GM18499 (cell line): ENCODE data around the gene OPA3.
A peak's percentile ranks its signal among the peaks of the same experiment; 100 is the strongest.

Experiments used
- ATAC-seq: cut with Tn5 transposase; IDR thresholded peaks from one replicate; pipeline ENCODE4 v1.9.1; 2021; ENCODE audit warnings: moderate number of reproducible peaks; ENCODE audit not compliant: insufficient read depth, unreplicated experiment

The OPA3 gene

DNA sequence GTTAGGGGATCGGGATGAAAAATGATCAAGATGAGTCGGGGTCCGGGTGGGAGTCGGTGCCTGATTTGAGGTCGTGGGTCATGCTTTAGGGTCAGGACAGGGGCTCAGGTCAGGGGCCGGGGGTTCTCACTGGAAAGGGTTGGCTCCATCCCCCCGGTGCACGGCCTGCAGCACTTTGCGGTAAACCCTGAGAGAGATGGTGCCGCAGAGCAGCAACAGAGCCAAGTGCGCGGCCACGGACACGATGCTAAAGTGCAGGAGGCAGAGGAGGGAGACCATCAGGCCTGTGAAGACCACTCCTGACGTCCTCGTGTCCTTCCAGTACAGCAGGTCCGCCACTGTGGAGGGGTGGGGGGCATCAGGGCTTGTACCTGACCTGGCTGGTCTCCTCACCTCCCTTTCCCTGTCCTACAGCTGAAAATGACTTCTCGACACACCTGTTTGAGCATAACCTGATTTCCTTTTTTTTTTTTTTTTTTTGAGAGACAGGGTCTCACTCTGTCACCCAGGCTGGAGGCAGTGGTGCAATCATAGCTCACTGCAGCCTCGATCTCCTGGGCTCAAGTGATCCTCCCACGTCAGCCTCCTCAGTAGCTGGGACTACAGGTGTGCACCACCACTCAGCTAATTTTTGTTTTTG lies 95.3 kb downstream of the OPA3 start:
- ATAC-seq = no peak

DNA sequence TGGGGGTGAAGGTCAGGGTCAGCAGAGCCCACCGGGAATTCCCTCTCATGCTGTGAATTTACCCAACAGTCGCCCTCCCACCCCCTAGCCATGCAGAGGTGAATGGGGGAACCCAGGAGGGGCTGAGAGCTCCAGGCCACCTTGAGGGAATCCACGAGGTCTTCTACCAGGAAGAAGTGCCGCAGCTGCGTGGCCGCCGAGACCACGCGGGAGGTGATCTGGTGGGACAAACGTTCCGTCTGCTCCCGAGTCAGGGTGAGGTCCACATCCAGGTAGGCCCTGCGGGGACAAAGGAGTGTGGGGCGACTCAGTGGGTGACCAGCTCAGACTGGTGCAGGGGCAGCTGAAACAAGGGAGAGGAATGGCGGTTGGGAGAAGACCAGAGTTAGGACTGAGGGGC lies 95.9 kb downstream of the OPA3 start:
- no peak for ATAC-seq

GRCh38 chr19:45485305-45486077 lies 99.1 kb downstream of the OPA3 start:
- ATAC-seq = peak; percentile 52

DNA sequence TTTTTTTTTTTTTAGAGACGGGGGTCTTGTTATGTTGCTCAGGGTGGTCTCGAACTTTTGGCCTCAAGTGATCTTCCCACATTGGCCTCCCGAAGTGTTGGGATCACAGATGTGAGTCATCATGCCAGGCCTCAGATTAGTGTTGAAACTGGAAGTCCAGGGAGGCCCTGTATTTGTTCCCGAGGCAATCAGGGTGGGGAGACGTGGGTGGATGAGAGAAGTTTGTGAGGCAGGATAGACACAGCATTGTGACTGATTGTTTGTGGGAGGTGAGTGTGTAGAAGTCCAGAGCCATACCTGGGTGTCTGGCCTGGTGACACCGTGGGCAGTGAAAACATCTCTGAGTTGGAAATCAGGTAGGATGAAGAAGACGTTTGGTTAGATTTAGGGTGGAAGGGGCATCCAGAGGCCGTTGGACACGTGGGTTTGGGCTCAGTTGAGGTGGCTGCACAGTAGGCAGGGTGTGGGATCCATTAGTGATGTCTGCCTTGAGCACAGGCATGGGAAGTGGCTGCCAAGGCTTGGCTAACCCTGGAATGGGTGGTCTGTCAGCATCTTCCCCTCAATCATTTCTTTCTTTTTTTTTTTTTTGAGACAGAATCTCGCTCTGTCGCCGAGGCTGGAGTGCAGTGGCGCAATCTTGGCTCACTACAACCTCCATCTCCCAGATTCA lies 100.2 kb downstream of the OPA3 start:
- ATAC-seq = no peak

GRCh38 chr19:45483033-45483432 lies 101.6 kb downstream of the OPA3 start:
- ATAC-seq = no peak

GRCh38 chr19:45478454-45479238 lies 106.0 kb downstream of the OPA3 start:
- peak; percentile 70 for ATAC-seq

- ATAC-seq = no peak
These were observed 106.7 kb downstream of the OPA3 start for GRCh38 chr19:45477713-45478453.
